Ovary (tissue), 9 donors: Measurements from ENCODE around the gene CHL1. TPM values are rescaled to one million over a fixed set of nuclear protein-coding genes. Genes with fewer than 3 reads are reported as not detected.

ENCODE experiments used
- DNase-seq, 5 donors: peaks; one replicate each; pipeline ENCODE4 v3.0.0-alpha.2; 2019 to 2020
- H3K27ac ChIP-seq, 2 donors: fragments of 200-600 bp; one replicate each; pipeline versions ENCODE4 v1.5.1 to v1.8.0; 2019 to 2022
- H3K27me3 ChIP-seq: fragments of 200-600 bp; one replicate; pipeline ENCODE4 v1.8.0; 2022
- H3K36me3 ChIP-seq: fragments of 200-600 bp; sonication (generic); one replicate; pipeline ENCODE4 v1.5.1; 2019
- H3K4me1 ChIP-seq: one replicate; pipeline ENCODE4 v1.8.1; 2013; ENCODE audit warnings: mild to moderate bottlenecking, moderate library complexity; ENCODE audit not compliant: insufficient read depth
- H3K4me3 ChIP-seq: fragments of 200-600 bp; sonication (generic); one replicate; pipeline ENCODE4 v1.5.1; 2017
- H3K9me3 ChIP-seq, 2 donors: fragments of 200-600 bp in 1 of 2; sonication (generic) in 1 of 2; one replicate each; pipeline versions ENCODE4 v1.5.1 to v1.8.1; 2013 to 2019; ENCODE audit warnings: mild to moderate bottlenecking in 1 of 2, moderate library complexity in 1 of 2
- EP300 ChIP-seq: sonication (generic); formaldehyde crosslinking; IDR thresholded peaks from one replicate; pipeline ENCODE4 v1.6.1; 2017; ENCODE audit warnings: antibody characterized with exemption
- POLR2A ChIP-seq: fragments of 450-650 bp; IDR thresholded peaks from one replicate; pipeline ENCODE4 v1.6.1; 2017; ENCODE audit warnings: antibody characterized with exemption, mild to moderate bottlenecking, moderate library complexity
- WGBS, 3 donors: extraction: QIAGEN DNeasy Blood & Tissue Kit in 1 of 3; methylation state at CpG; one replicate each; pipeline versions ENCODE4 v1.1.5 to v1.1.7; 2013 to 2017; 5-methylcytosine and 5-hydroxymethylcytosine counted together
- intact Hi-C, 4 donors: fragments of 100-400 bp; cut with DNase I; formaldehyde crosslinking; loops; one replicate each; pipeline versions ENCODE4 v1.11.0 to v1.15.1; 2022 to 2023
- polyA plus RNA-seq, 2 donors: library from polyadenylated mRNA; stranded (reverse); fragments of 200-250 nt in 1 of 2; fragments of 350-450 nt in 1 of 2; fragmentation: Illumina TruSeq in 1 of 2; extraction: RNeasy Lipid Tissue Mini Kit (QIAGEN cat#74804) in 1 of 2; gene quantifications; one replicate each; pipeline ENCODE4 v1.2.3, GENCODE V29; 2013 to 2014
- small RNA-seq: library from RNA; depleted of rRNA; stranded (forward); fragments of <200 nt; gene quantifications from one replicate; pipeline ENCODE3, GENCODE V24; 2016
- total RNA-seq, 7 donors: library from RNA; depleted of rRNA in 2 of 7; stranded (reverse); fragments of >200 nt in 2 of 7; fragmentation: NEBNext Ultra II Directional in 3 of 7; extraction: Animal tissue kit (Norgen Biotek cat#: 25700) in 3 of 7; gene quantifications; one replicate each; pipeline versions ENCODE4 v1.1.0 to v1.2.4, GENCODE V29; 2016 to 2023
- TF ChIP-seq, protein P1 (sequence below), 3 donors: fragments of 450-650 bp in 2 of 3; fragments of 200-600 bp in 1 of 3; IDR thresholded peaks; one replicate each; pipeline versions ENCODE4 v1.5.1 to v1.8.0; 2016 to 2022; ENCODE audit warnings: antibody characterized with exemption in 3 of 3, mild to moderate bottlenecking in 1 of 3
- donor health status: DM: no; HTN: no; CAD: no; lungs with moderate emphysema.
- donor health status: DM: no; HTN: no; CAD: no.
- donor health status: Bipolar disorder and iron deficiency.
- donor health status: DM: yes; HTN: yes; CAD: no.
- donor health status: DM: no; HTN: no; CAD: no.
- donor health status: DM: yes; HTN: yes; CAD: no.

CHL1 gene
- total and polyA plus RNA-seq, 9 donors = 20.8 to 101 (median 35.7) TPM

DNA sequence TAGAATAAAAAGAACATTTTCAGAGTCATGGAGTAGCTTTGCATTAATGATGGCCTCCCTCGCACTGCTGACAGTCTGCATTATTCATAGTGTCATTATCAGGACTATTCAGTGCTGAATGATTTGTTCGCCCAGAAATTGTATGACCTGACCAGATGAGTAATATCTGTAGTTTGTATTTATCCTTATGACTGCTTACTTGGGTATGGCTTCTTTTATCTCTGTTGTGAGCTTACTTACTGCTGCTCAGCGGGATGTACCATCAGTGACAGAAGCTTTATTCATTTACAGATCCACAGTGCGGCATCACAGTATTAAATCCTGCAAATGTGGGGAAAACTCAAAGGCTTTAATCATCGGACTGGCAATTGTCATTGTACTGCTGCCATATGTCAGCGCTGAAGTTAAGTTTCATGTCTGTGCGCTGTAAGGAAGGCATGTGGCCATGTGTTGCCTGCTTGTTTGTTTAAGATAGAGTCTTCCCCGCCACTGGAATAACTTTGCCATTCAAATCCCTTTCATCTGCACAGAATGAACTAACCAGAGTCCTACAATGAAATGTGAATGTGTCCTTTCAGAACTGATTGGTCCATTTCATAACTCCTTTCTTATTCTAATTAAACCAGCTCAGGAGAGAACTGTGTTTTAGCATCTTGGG lies 262.2 kb downstream of the CHL1 start:
- Histone ChIP-seq H3K9me3 (no peaks in the 10 kb centered on the region), H3K36me3 (no peaks in the 10 kb centered on the region), H3K27ac (no peak overlapping the region), H3K4me1 (peaks cover 6% of the 10 kb centered on the region), H3K27me3 (no peaks in the 10 kb centered on the region), H3K4me3 (no peak overlapping the region)
- DNase-seq = no peak
- intact Hi-C loops = no loop called here
- WGBS, 3 donors = 28 to 42% (median 34%) methylated on average over 8 of the region's 8 CpGs
- no peak for TF ChIP-seq POLR2A
- TF ChIP-seq, protein P1, sequence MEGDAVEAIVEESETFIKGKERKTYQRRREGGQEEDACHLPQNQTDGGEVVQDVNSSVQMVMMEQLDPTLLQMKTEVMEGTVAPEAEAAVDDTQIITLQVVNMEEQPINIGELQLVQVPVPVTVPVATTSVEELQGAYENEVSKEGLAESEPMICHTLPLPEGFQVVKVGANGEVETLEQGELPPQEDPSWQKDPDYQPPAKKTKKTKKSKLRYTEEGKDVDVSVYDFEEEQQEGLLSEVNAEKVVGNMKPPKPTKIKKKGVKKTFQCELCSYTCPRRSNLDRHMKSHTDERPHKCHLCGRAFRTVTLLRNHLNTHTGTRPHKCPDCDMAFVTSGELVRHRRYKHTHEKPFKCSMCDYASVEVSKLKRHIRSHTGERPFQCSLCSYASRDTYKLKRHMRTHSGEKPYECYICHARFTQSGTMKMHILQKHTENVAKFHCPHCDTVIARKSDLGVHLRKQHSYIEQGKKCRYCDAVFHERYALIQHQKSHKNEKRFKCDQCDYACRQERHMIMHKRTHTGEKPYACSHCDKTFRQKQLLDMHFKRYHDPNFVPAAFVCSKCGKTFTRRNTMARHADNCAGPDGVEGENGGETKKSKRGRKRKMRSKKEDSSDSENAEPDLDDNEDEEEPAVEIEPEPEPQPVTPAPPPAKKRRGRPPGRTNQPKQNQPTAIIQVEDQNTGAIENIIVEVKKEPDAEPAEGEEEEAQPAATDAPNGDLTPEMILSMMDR (IDR thresholded peaks at IDR 0.05) = no peak
- no peak for TF ChIP-seq EP300

Small RNA genes lying within 50 kb of the gene (small RNA-seq; reads per million reads assigned to genes)
- gene RNU6-1194P = not detected
